Transverse colon (tissue), 4 donors: ENCODE data around the gene AHNAK. TPM values are rescaled to one million over a fixed set of nuclear protein-coding genes. Genes with fewer than 3 reads are reported as not detected.

ENCODE experiments used
- DNase-seq: peaks from one replicate; pipeline ENCODE4 v3.0.0-alpha.2; 2019
- H3K27ac ChIP-seq, 4 donors: fragments of 200-600 bp; sonication (generic); 2 replicates each; pipeline ENCODE4 v1.5.1; 2016 to 2018; ENCODE audit warnings: inconsistent platforms in 4 of 4
- H3K27me3 ChIP-seq: fragments of 200-600 bp; sonication (generic); 2 replicates; pipeline ENCODE4 v1.5.1; 2017; ENCODE audit warnings: inconsistent platforms
- H3K36me3 ChIP-seq, 4 donors: fragments of 200-600 bp; sonication (generic); 2 replicates each; pipeline ENCODE4 v1.5.1; 2017 to 2019; ENCODE audit warnings: inconsistent platforms in 4 of 4
- H3K4me1 ChIP-seq, 4 donors: fragments of 200-600 bp; sonication (generic); 2 replicates each; pipeline ENCODE4 v1.5.1; 2017 to 2020; ENCODE audit warnings: inconsistent platforms in 4 of 4
- H3K4me3 ChIP-seq, 4 donors: fragments of 200-600 bp; sonication (generic); 1 replicate in 1 of 4; 2 replicates in 3 of 4; pipeline versions ENCODE4 v1.5.1 to v1.6.1; 2017 to 2019; ENCODE audit warnings: inconsistent platforms in 4 of 4
- H3K9me3 ChIP-seq, 2 donors: fragments of 200-600 bp; sonication (generic); 2 replicates each; pipeline ENCODE4 v1.5.1; 2017 to 2019; ENCODE audit warnings: inconsistent platforms in 2 of 2
- EP300 ChIP-seq: sonication (generic); formaldehyde crosslinking; IDR thresholded peaks from one replicate; pipeline ENCODE4 v1.6.1; 2017; ENCODE audit warnings: antibody characterized with exemption, low read depth
- POLR2A ChIP-seq: fragments of 450-650 bp; IDR thresholded peaks from one replicate; pipeline ENCODE4 v1.6.1; 2016; ENCODE audit warnings: antibody characterized with exemption, mild to moderate bottlenecking, moderate library complexity
- POLR2AphosphoS5 ChIP-seq, 3 donors: sonication (generic); formaldehyde crosslinking; IDR thresholded peaks; one replicate each; pipeline ENCODE4 v1.6.1; 2016; ENCODE audit warnings: antibody characterized with exemption in 3 of 3
- WGBS, 2 donors: methylation state at CpG; one replicate each; pipeline ENCODE4 v1.1.5; 2018; ENCODE audit warnings: low coverage in 1 of 2; 5-methylcytosine and 5-hydroxymethylcytosine counted together
- in situ Hi-C, 4 donors: fragments of 200-750 bp; cut with MboI; loops; one replicate each; pipeline versions ENCODE4 v1.15.0 to v1.15.1; 2017; ENCODE audit warnings: low sequenced_read_pairs in 3 of 4, low pct_ligation_motif_present in 1 of 4, low pct_unique_long_range_greater_than_20kb in 1 of 4
- intact Hi-C: fragments of 100-400 bp; cut with DNase I; formaldehyde crosslinking; loops from one replicate; pipeline ENCODE4 v1.15.1; 2023; ENCODE audit warnings: low total_unique reads
- total RNA-seq, 4 donors: library from RNA; depleted of rRNA; stranded (reverse); fragments of >200 nt; gene quantifications; one replicate each; pipeline ENCODE4 v1.1.0, GENCODE V29; 2016
- TF ChIP-seq, protein P1 (sequence below), 5 experiments: fragments of 200-600 bp in 3 of 5; fragments of 450-650 bp in 2 of 5; sonication (generic) in 3 of 5; IDR thresholded peaks; 1 replicate in 2 of 5; 2 replicates in 3 of 5; pipeline ENCODE4 v1.5.1; 2016 to 2017; ENCODE audit warnings: antibody characterized with exemption in 5 of 5, inconsistent platforms in 3 of 5, mild to moderate bottlenecking in 2 of 5, moderate library complexity in 1 of 5

AHNAK gene
- total RNA-seq, 4 donors from 2014 or later: 561 to 1,032 (median 742) TPM

DNA sequence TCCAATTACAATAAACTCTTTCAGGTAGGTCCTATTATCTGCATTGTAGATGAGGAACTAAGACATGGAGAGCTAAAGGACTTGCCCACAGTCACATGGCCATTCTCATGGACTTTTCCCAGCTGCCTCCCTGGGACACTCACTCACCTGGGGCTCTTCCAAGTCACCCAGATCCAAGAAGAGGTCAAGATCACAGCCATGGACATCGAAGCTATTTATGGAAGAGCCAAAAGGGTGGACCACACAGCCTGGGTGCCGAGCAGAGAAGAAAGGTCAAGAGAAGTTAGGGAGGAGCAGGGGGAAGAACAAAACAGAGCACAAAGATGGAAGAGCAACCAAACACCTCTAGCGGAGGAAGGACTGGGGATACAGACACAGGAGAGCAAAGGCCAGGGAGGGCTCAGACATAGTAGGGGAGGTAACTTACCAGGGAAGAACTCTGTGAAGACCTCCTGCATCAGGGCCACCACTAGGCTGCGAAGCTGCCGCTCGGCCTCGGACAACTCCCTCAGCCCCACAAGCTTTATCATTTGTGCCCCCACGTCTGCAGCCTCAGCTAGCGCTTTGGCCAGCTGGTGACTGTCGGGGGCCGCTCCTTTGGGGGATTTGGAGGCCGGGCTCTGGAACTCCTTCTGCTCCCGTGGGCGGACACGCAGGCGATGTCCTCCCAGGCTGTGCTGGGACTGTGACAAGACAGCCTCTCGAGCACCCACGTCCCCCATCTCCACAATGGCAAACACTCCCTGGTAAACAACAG lies 34.5 kb upstream of the AHNAK start:
- intact Hi-C loops: no loop called here
- WGBS, 2 donors: 94% methylated on average over 18 of the region's 18 CpGs; no CpG with 5 or more reads in 1 of the 2 donors

DNA sequence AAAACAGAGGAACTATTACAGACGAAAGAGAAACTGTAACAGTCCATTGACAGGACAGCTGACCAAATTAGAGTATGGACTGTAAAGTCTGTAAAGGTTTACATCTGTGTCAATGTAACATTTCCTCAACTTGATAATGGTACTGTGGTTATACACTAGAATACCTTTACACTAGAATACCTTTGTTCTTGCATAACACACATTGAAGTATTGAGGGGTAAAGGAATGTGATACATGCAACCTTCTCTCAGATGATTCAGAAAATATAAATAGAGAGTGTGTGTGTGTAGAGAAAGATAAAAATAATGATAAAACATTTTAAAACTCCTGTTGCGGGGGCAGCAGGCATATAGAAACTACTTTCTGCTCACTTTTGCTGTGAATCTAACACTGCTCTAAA lies 32.6 kb upstream of the AHNAK start:
- Histone ChIP-seq H3K4me1 (peaks cover 9 to 28% (median 26%) of the 10 kb centered on the region in 4 donors), H3K27me3 (no peaks in the 10 kb centered on the region), H3K27ac (no peak overlapping the region), H3K36me3 (peaks cover 0 to 17% (median 0%) of the 10 kb centered on the region in 4 donors), H3K4me3 (no peak overlapping the region), H3K9me3 (no peaks in the 10 kb centered on the region)
- DNase-seq: no peak
- intact Hi-C loops: no loop called here
- in situ Hi-C loops: loop anchor here in 1 of 4 donors (25.0 kb wide), 1 partner anchor 283 kb away; no protein-coding TSS in a partner anchor
- 67 to 94% methylated on average over 1 to 2 of the region's 2 CpGs for WGBS, 2 donors
- TF ChIP-seq, protein P1, sequence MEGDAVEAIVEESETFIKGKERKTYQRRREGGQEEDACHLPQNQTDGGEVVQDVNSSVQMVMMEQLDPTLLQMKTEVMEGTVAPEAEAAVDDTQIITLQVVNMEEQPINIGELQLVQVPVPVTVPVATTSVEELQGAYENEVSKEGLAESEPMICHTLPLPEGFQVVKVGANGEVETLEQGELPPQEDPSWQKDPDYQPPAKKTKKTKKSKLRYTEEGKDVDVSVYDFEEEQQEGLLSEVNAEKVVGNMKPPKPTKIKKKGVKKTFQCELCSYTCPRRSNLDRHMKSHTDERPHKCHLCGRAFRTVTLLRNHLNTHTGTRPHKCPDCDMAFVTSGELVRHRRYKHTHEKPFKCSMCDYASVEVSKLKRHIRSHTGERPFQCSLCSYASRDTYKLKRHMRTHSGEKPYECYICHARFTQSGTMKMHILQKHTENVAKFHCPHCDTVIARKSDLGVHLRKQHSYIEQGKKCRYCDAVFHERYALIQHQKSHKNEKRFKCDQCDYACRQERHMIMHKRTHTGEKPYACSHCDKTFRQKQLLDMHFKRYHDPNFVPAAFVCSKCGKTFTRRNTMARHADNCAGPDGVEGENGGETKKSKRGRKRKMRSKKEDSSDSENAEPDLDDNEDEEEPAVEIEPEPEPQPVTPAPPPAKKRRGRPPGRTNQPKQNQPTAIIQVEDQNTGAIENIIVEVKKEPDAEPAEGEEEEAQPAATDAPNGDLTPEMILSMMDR (IDR thresholded peaks at IDR 0.05): no peak
- TF ChIP-seq POLR2A (no peak), POLR2AphosphoS5 (IDR thresholded peaks at IDR 0.05) (no peak), EP300 (no peak)

More for the DNA sequence above, 34.5 kb upstream of the AHNAK start:
- Histone ChIP-seq H3K27ac (no peak overlapping the region), H3K4me3 (no peak overlapping the region), H3K4me1 (peaks cover 0 to 11% (median 10%) of the 10 kb centered on the region in 4 donors), H3K9me3 (no peaks in the 10 kb centered on the region), H3K36me3 (peaks cover 0 to 22% (median 2%) of the 10 kb centered on the region in 4 donors), H3K27me3 (no peaks in the 10 kb centered on the region)
- in situ Hi-C loops: loop anchor here in 1 of 4 donors (25.0 kb wide), 1 partner anchor 281 kb away; no protein-coding TSS in a partner anchor
- TF ChIP-seq POLR2A (no peak), POLR2AphosphoS5 (IDR thresholded peaks at IDR 0.05) (no peak), EP300 (no peak)
- TF ChIP-seq, protein P1 (IDR thresholded peaks at IDR 0.05): no peak
- DNase-seq: no peak

DNA sequence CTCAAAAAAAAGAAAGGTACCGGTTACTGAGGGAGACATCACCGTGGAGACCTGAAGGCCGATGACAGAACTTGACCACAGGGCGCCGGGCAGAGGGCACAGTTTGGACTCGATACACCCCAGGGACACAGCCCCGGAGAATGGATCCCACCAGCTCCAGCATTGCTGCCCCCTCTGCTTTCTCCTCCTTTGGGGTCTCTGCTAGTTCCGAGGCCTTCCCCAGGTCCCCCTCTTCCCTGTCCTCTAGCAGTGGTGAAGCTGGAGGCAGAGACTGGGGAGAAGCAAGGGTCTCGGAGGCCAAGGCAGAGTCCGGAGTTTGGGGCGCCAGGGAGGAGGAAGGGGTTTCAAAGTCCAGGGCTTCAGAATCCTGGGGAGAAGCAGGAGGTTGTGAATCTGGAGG lies 31.9 kb upstream of the AHNAK start:
- in situ Hi-C loops: loop anchor here in 1 of 4 donors (25.0 kb wide), 1 partner anchor 284 kb away; no protein-coding TSS in a partner anchor
- Histone ChIP-seq H3K27me3 (no peaks in the 10 kb centered on the region), H3K9me3 (no peaks in the 10 kb centered on the region), H3K36me3 (peaks cover 0 to 17% (median 0%) of the 10 kb centered on the region in 4 donors), H3K4me1 (peaks cover 9 to 28% (median 26%) of the 10 kb centered on the region in 4 donors), H3K4me3 (no peak overlapping the region), H3K27ac (no peak overlapping the region)
- TF ChIP-seq POLR2A (no peak), EP300 (no peak), POLR2AphosphoS5 (IDR thresholded peaks at IDR 0.05) (no peak)
- TF ChIP-seq, protein P1 (IDR thresholded peaks at IDR 0.05): no peak
- no peak for DNase-seq
- 90 to 100% methylated on average over 1 to 11 of the region's 11 CpGs for WGBS, 2 donors
- intact Hi-C loops: no loop called here

DNA sequence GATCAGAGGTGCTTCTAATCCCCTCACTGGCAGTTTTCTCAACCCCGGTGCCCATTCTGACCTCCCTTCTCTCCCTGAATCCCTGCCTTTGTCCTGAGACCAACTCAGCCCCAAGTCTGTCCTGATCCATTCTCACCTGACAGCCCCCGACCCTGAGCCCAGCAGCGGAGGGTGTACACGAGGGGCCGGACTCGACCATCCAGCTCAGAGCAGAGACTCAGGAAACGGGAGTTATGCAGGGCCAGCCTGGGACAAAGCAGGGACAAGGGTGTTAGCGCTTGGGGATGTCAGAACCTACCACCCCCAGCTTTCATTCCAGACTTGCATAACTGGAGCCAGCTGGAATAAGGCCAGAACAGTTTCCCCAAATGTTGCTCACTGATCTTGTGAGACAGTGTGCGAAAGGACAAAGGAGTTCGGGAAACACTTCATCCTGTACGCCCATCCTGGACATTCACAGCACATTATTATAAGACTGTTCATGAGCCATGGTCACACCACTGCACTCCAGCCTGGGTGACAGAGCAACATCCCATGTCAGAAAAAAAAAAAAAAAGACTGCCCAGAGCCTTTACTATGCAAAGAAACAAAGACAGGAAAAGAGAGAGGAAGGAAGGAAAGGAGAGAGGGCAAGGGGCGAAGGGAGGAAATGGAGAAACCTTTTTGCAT lies 30.6 kb upstream of the AHNAK start:
- Histone ChIP-seq H3K36me3 (peaks cover 0 to 17% (median 0%) of the 10 kb centered on the region in 4 donors), H3K27me3 (no peaks in the 10 kb centered on the region), H3K4me1 (peaks cover 13 to 36% (median 33%) of the 10 kb centered on the region in 4 donors), H3K27ac (peak overlapping the region; percentile 64 to 96 (median 94)), H3K4me3 (no peak overlapping the region), H3K9me3 (no peaks in the 10 kb centered on the region)
- intact Hi-C loops (no loop called here), in situ Hi-C loops (loop anchor here in 1 of 4 donors (25.0 kb wide), 1 partner anchor 285 kb away; no protein-coding TSS in a partner anchor)
- 67 to 86% methylated on average over 2 to 12 of the region's 12 CpGs for WGBS, 2 donors
- TF ChIP-seq EP300: no peak
- TF ChIP-seq, protein P1 (IDR thresholded peaks at IDR 0.05): no peak
- DNase-seq: no peak
